ENCODE data around the gene ATP6AP1. TPM values are rescaled to one million over a fixed set of nuclear protein-coding genes. Genes with fewer than 3 reads are reported as not detected.

Gene ATP6AP1
- total and polyA plus RNA-seq, 2 of the 13 experiments (the other 11 are each of a cell fraction or from before 2014, with no cell fraction given): 56.7 to 110 TPM

DNA sequence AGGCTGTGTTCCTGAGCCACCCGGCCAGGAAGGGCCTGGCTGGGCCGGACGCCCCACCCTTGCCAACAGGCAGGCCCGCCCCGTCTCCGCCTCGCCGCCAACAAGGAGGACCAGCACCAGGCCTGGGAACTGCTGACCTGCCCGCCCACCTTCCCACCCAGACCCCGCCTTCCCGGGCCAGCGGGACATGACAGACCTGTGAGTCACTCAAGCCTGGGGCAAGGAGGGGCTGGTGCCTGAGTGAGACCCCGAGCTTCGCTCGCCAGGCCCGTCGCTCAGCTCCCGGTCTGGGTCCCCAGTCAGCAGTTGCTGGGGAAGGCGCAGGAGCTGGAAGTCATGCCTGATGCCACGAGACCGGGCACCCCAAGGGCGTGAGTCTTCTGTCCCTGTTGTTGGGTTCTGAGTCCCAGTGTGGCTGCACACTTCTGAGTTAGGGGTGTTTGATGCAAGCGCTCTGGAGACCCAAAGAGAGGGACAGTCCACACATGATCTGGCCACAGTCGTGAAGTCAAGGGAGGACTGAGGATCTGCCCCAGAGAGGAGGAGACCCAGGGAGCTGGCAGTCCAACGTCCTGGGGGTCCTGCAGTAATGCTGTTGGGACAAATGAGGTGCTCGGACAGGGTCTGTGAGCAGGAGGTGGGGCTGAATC, 19.1 kb upstream of the ATP6AP1 start, which contains the start of gene DNASE1L1 (continued):
- TF ChIP-seq ZNF562 (CRISPR knock-in tag; IDR thresholded peaks at IDR 0.05; ENCODE audit: borderline replicate concordance) (no peak), RCOR2 (CRISPR knock-in tag; IDR thresholded peaks at IDR 0.05) (no peak), AGO2 (optimal IDR thresholded peaks at IDR 0.05; ENCODE audit: low read depth, low read length) (peak; percentile 33), HOXA9 (CRISPR knock-in tag; IDR thresholded peaks at IDR 0.05; ENCODE audit: borderline replicate concordance) (no peak), GABPA (IDR thresholded peaks at IDR 0.05; ENCODE audit: low read depth, low read length) (peak; percentile 8; the same call in 1 of the 2 replicates), GABPA (CRISPR knock-in tag; IDR thresholded peaks at IDR 0.05; ENCODE audit: low read depth) (no peak), ZMAT3 (CRISPR knock-in tag; conservative IDR thresholded peaks at IDR 0.05) (no peak), RFXANK (CRISPR knock-in tag; IDR thresholded peaks at IDR 0.05) (no peak), NR2F6 (IDR thresholded peaks at IDR 0.05) (no peak), NR2F6 (CRISPR knock-in tag; IDR thresholded peaks at IDR 0.05) (peak; percentile 16; the same call in 1 of the 2 replicates), MXD4 (CRISPR knock-in tag; IDR thresholded peaks at IDR 0.05) (no peak), TGIF2 (CRISPR knock-in tag; IDR thresholded peaks at IDR 0.05) (0 out of 2 replicates have a peak, but pooled peaks have one; percentile 30), NR1H2 (CRISPR knock-in tag; IDR thresholded peaks at IDR 0.05; ENCODE audit: borderline replicate concordance, low read depth) (no peak), GATAD2A (CRISPR knock-in tag; IDR thresholded peaks at IDR 0.05) (no peak), NFRKB (IDR thresholded peaks at IDR 0.05) (no peak), ZNF660 (CRISPR knock-in tag; IDR thresholded peaks at IDR 0.05; ENCODE audit: borderline replicate concordance, low read depth) (no peak), WIZ (CRISPR knock-in tag; IDR thresholded peaks at IDR 0.05) (no peak), NFE2L2 (IDR thresholded peaks at IDR 0.05; ENCODE audit: low read length) (no peak)
- TF ChIP-seq, protein P1, sequence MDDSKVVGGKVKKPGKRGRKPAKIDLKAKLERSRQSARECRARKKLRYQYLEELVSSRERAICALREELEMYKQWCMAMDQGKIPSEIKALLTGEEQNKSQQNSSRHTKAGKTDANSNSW (CRISPR knock-in tag; IDR thresholded peaks at IDR 0.05; ENCODE audit: borderline replicate concordance): no peak
- TF ChIP-seq, protein P2, sequence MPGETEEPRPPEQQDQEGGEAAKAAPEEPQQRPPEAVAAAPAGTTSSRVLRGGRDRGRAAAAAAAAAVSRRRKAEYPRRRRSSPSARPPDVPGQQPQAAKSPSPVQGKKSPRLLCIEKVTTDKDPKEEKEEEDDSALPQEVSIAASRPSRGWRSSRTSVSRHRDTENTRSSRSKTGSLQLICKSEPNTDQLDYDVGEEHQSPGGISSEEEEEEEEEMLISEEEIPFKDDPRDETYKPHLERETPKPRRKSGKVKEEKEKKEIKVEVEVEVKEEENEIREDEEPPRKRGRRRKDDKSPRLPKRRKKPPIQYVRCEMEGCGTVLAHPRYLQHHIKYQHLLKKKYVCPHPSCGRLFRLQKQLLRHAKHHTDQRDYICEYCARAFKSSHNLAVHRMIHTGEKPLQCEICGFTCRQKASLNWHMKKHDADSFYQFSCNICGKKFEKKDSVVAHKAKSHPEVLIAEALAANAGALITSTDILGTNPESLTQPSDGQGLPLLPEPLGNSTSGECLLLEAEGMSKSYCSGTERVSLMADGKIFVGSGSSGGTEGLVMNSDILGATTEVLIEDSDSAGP (CRISPR knock-in tag; IDR thresholded peaks at IDR 0.05; ENCODE audit: borderline replicate concordance): no peak
- TF ChIP-seq, protein P3, sequence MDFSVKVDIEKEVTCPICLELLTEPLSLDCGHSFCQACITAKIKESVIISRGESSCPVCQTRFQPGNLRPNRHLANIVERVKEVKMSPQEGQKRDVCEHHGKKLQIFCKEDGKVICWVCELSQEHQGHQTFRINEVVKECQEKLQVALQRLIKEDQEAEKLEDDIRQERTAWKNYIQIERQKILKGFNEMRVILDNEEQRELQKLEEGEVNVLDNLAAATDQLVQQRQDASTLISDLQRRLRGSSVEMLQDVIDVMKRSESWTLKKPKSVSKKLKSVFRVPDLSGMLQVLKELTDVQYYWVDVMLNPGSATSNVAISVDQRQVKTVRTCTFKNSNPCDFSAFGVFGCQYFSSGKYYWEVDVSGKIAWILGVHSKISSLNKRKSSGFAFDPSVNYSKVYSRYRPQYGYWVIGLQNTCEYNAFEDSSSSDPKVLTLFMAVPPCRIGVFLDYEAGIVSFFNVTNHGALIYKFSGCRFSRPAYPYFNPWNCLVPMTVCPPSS (IDR thresholded peaks at IDR 0.05): no peak
- TF ChIP-seq, protein P4, sequence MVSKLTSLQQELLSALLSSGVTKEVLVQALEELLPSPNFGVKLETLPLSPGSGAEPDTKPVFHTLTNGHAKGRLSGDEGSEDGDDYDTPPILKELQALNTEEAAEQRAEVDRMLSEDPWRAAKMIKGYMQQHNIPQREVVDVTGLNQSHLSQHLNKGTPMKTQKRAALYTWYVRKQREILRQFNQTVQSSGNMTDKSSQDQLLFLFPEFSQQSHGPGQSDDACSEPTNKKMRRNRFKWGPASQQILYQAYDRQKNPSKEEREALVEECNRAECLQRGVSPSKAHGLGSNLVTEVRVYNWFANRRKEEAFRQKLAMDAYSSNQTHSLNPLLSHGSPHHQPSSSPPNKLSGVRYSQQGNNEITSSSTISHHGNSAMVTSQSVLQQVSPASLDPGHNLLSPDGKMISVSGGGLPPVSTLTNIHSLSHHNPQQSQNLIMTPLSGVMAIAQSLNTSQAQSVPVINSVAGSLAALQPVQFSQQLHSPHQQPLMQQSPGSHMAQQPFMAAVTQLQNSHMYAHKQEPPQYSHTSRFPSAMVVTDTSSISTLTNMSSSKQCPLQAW (CRISPR knock-in tag; IDR thresholded peaks at IDR 0.05): 0 out of 2 replicates have a peak, but pooled peaks have one; percentile 21
- TF ChIP-seq, protein P5, sequence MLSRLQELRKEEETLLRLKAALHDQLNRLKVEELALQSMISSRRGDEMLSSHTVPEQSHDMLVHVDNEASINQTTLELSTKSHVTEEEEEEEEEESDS (CRISPR knock-in tag; IDR thresholded peaks at IDR 0.05; ENCODE audit: borderline replicate concordance): no peak
